GM12801 (cell line): Measurements from ENCODE around the gene ZC3H7B.

Source experiments
- TF ChIP-seq, protein P1 (sequence below): IDR thresholded peaks from one replicate; pipeline ENCODE4 v1.5.1; 2011; ENCODE audit warnings: control low read depth; ENCODE audit not compliant: insufficient read length; ENCODE audit errors: extremely low read depth

The ZC3H7B gene

DNA sequence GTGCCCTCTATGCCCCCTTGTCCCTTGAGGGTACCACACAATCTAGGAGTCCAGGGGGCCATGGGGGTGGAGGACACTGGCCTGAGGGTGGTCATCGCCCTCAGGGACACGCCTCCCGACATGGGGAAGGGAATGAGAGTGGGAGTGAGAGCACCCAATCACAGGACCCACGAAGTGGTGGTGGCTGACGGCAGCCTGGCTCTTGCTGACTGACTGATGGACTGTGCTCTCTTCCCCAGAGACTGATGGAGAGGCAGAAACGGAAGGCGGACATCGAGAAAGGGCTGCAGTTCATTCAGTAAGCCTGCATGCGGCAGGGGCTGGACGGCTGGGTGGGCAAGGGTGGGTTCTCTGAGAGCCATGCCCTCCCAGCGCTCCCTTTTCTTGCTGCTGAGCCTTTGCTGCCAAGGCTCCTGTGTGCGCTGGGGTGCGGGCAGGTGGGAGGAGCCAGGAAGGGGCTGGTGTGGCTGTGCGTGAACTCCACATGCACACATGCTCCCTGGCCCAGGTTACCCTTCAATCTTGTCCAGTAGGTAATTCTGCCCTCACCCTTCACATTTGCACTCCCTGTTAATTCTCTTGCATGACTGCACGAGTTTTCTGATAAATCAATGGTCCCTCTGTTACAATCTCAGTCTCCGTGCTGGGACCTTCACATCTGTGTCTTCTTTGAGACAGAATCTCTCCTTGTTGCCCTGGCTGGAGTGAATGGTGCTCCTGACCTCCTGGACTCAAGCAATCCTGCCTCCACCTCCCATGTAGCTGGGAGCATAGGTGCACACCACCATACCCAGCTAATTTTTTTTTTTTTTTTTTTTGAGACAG lies 19.3 kb downstream of the ZC3H7B start:
- TF ChIP-seq, protein P1, sequence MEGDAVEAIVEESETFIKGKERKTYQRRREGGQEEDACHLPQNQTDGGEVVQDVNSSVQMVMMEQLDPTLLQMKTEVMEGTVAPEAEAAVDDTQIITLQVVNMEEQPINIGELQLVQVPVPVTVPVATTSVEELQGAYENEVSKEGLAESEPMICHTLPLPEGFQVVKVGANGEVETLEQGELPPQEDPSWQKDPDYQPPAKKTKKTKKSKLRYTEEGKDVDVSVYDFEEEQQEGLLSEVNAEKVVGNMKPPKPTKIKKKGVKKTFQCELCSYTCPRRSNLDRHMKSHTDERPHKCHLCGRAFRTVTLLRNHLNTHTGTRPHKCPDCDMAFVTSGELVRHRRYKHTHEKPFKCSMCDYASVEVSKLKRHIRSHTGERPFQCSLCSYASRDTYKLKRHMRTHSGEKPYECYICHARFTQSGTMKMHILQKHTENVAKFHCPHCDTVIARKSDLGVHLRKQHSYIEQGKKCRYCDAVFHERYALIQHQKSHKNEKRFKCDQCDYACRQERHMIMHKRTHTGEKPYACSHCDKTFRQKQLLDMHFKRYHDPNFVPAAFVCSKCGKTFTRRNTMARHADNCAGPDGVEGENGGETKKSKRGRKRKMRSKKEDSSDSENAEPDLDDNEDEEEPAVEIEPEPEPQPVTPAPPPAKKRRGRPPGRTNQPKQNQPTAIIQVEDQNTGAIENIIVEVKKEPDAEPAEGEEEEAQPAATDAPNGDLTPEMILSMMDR: no peak

DNA sequence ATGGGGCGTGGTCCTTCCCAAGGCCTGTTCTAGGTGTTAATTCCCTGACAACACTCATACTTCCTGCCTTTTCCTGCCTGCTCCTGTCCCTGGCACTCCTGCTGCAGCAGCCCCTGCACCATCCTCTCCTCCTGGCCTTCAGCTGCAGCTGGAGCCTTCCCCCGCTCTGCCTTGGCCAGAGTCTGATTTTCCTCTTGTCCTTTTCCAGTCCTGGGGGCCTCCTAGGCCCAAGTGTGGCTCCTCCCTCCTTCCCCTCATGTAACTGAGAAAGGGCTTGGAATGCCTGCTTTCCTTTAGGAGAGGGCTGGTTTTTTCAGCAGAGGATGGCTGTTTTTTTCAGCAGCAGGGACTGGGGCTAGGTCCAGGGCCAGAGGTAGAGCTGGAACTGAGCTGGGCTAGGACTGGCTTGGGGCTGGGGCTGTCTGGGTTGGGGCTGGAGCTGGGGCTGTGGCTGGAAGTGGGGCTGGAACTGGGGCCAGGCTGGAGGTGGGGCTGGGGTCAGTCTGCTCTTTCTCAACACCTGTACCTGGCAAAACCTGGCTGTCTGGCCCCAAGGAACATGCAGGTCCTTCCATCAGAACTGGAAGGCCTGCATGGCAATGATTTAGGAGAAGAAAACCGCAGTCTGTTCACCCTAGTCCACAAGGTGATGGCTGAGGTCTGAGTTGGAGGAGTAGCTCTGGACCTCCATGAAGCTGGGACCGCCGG lies 23.6 kb downstream of the ZC3H7B start:
- TF ChIP-seq, protein P1: no peak

DNA sequence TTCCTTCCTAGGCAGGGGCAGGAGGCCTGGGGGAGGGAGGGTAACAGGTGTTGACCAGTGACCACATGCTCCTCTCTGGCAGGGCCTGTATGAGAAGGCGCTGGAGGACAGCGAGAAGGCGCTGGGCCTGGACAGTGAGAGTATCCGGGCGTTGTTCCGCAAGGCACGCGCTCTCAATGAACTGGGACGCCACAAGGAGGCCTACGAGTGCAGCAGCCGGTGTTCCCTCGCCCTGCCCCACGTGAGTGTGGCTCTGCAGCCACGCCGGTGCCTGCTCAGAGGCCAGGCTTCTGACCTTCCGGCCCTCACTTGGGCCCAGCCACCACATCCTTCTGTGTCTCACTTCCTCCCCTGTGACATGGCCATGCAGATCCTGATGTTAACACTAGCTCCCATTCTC lies 25.8 kb downstream of the ZC3H7B start:
- TF ChIP-seq, protein P1: no peak

DNA sequence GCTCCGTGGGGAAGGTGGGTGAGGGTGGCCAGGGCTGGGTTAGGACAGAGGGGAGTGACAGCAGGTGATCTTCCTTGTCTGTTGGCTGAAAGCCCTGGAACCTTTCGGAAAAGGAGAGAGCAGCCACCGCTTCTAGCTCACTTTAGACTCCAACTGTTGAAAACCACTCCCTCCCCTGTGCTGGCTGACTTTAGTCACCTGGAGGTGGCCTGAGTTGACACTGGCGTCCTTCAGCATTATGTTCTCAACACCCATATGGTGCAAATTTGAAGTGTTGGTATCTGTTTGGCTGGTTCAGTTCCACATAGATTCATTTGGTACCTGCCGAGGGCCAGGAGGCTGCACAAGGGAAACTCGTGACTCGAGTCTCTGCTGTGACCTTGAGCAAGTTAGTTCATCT lies 28.8 kb downstream of the ZC3H7B start:
- TF ChIP-seq, protein P1: no peak

DNA sequence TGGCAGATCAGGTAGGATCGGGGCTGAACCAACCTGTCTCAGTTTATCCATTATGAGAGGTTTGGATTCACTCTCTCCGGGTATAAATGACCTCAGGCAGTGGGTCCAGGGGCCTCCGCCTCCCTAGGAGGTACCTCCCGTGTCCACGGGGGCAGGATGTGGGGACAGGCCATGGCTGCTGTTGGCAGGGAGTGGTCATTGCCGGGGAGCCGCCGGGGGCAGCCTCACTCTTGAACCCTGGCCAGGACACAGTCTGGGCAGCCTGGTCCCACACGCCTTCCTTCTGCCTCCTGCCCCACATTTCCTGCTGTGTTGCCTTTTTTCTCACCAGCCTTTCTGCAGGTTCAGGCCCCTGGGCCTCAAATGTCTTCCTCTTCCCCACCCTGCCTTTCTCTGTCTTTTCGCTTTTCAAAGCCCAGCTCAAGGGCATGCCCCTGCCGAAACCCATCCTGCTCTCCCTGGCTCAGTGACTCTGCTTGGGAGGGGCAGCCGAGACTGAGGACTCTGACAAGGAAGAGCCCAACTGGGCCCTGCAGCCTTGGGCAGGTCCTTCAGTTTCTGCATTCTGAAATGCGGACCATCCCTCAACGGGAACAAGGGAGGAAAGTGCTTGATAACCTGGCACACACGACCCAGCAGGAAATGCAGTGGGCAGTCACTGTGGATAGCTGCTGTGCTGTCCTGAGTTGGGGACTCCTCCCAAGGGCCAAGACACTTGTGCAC lies 31.1 kb downstream of the ZC3H7B start:
- TF ChIP-seq, protein P1: no peak

DNA sequence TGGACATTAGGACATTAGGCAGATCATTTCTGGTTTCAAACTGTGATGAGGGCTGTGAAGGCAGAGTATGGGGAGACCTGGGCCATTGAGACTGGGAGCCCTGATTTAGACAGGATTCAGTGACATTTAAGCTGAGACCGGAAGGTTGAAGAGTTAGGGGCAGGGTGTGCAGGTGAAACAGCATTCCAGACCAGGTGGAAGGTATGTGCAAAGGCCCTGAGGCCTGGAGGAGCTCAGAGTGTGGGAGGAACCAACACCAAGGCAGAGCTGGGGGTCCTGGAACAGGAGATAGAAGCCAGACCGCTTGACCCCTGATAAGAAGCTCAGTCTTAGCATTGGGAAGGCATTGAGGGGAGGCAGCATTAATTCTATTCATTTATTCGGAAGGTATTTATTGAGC lies 32.5 kb downstream of the ZC3H7B start:
- TF ChIP-seq, protein P1: no peak

DNA sequence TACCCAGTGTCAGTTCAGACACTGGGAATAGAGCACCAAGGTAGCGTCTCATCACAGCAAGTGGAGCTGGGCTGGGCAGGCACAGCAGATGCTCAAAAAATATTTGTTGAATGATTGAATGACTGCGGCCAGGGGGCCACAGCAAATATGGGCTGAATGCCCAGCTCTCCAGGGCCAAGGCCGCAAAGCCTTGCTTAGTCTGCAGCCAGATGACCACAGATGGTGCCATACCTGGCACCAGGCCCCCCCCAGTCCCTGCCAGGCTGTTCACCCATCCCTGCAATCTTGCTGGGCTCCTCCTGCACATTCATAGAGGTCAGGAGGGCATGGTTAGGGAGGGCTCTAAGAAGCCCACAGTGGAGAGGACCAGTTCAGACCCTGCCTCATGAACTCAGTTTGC lies 32.9 kb downstream of the ZC3H7B start:
- TF ChIP-seq, protein P1: no peak
